ENCODE data around the gene FARP1. TPM values are rescaled to one million over a fixed set of nuclear protein-coding genes. Genes with fewer than 3 reads are reported as not detected.

Gene FARP1
- total RNA-seq, 1 donor: 0.42 TPM

- Histone ChIP-seq H3K4me1 (ENCODE audit: insufficient read depth, low read length) (no peaks in the 10 kb centered on the region), H3K9me3 (ENCODE audit: low read depth, low read length) (no peaks in the 10 kb centered on the region), H3K4me3 (ENCODE audit: low read length) (no peak overlapping the region), H3K27me3 (ENCODE audit: insufficient read depth, low read length) (no peaks in the 10 kb centered on the region)
Observed at GRCh38 chr13:98295371-98295770, 152.5 kb downstream of the FARP1 start.

GRCh38 chr13:98297051-98297450 lies 154.2 kb downstream of the FARP1 start:
- Histone ChIP-seq H3K9me3 (ENCODE audit: low read depth, low read length) (no peaks in the 10 kb centered on the region), H3K4me3 (ENCODE audit: low read length) (no peak overlapping the region), H3K4me1 (ENCODE audit: insufficient read depth, low read length) (no peaks in the 10 kb centered on the region), H3K27me3 (ENCODE audit: insufficient read depth, low read length) (no peaks in the 10 kb centered on the region)

- Histone ChIP-seq H3K27me3 (ENCODE audit: insufficient read depth, low read length) (no peaks in the 10 kb centered on the region), H3K4me3 (ENCODE audit: low read length) (no peak overlapping the region), H3K4me1 (ENCODE audit: insufficient read depth, low read length) (no peaks in the 10 kb centered on the region), H3K9me3 (ENCODE audit: low read depth, low read length) (no peaks in the 10 kb centered on the region)
Observed at GRCh38 chr13:98297745-98298144, 154.9 kb downstream of the FARP1 start.

- Histone ChIP-seq H3K4me1 (ENCODE audit: insufficient read depth, low read length) (no peaks in the 10 kb centered on the region), H3K9me3 (ENCODE audit: low read depth, low read length) (no peaks in the 10 kb centered on the region), H3K27me3 (ENCODE audit: insufficient read depth, low read length) (no peaks in the 10 kb centered on the region), H3K4me3 (ENCODE audit: low read length) (no peak overlapping the region)
Observed at GRCh38 chr13:98298599-98298998, 155.7 kb downstream of the FARP1 start.

GRCh38 chr13:98299235-98299965 lies 156.5 kb downstream of the FARP1 start:
- H3K4me1 ChIP-seq (ENCODE audit: insufficient read depth, low read length): no peaks in the 10 kb centered on the region
- no peaks in the 10 kb centered on the region for H3K27me3 ChIP-seq (ENCODE audit: insufficient read depth, low read length)
- H3K4me3 ChIP-seq (ENCODE audit: low read length): no peak overlapping the region
- no peaks in the 10 kb centered on the region for H3K9me3 ChIP-seq (ENCODE audit: low read depth, low read length)

GRCh38 chr13:98299966-98300350 lies 157.1 kb downstream of the FARP1 start:
- Histone ChIP-seq H3K4me1 (ENCODE audit: insufficient read depth, low read length) (no peaks in the 10 kb centered on the region), H3K4me3 (ENCODE audit: low read length) (no peak overlapping the region), H3K9me3 (ENCODE audit: low read depth, low read length) (no peaks in the 10 kb centered on the region), H3K27me3 (ENCODE audit: insufficient read depth, low read length) (no peaks in the 10 kb centered on the region)

GRCh38 chr13:98300956-98301641 lies 158.2 kb downstream of the FARP1 start:
- Histone ChIP-seq H3K4me1 (ENCODE audit: insufficient read depth, low read length) (no peaks in the 10 kb centered on the region), H3K4me3 (ENCODE audit: low read length) (no peak overlapping the region), H3K9me3 (ENCODE audit: low read depth, low read length) (no peaks in the 10 kb centered on the region)

GRCh38 chr13:98301721-98302120 lies 158.8 kb downstream of the FARP1 start:
- Histone ChIP-seq H3K4me1 (ENCODE audit: insufficient read depth, low read length) (no peaks in the 10 kb centered on the region), H3K9me3 (ENCODE audit: low read depth, low read length) (no peaks in the 10 kb centered on the region), H3K4me3 (ENCODE audit: low read length) (no peak overlapping the region), H3K27me3 (ENCODE audit: insufficient read depth, low read length) (no peaks in the 10 kb centered on the region)

More at GRCh38 chr13:98300956-98301641, 158.2 kb downstream of the FARP1 start:
- H3K27me3 ChIP-seq (ENCODE audit: insufficient read depth, low read length): no peaks in the 10 kb centered on the region

GRCh38 chr13:98303858-98304257 lies 161.0 kb downstream of the FARP1 start:
- Histone ChIP-seq H3K4me1 (ENCODE audit: insufficient read depth, low read length) (no peaks in the 10 kb centered on the region), H3K9me3 (ENCODE audit: low read depth, low read length) (no peaks in the 10 kb centered on the region), H3K4me3 (ENCODE audit: low read length) (no peak overlapping the region), H3K27me3 (ENCODE audit: insufficient read depth, low read length) (no peaks in the 10 kb centered on the region)

GRCh38 chr13:98305670-98306069 lies 162.8 kb downstream of the FARP1 start:
- no peaks in the 10 kb centered on the region for H3K4me1 ChIP-seq (ENCODE audit: insufficient read depth, low read length)
- H3K4me3 ChIP-seq (ENCODE audit: low read length): no peak overlapping the region
- H3K27me3 ChIP-seq (ENCODE audit: insufficient read depth, low read length): no peaks in the 10 kb centered on the region
- H3K9me3 ChIP-seq (ENCODE audit: low read depth, low read length): no peaks in the 10 kb centered on the region

GRCh38 chr13:98307463-98308085 lies 164.7 kb downstream of the FARP1 start:
- no peaks in the 10 kb centered on the region for H3K4me1 ChIP-seq (ENCODE audit: insufficient read depth, low read length)

GRCh38 chr13:98308086-98308911 lies 165.4 kb downstream of the FARP1 start:
- no peak overlapping the region for H3K4me3 ChIP-seq (ENCODE audit: low read length)
- H3K9me3 ChIP-seq (ENCODE audit: low read depth, low read length): no peaks in the 10 kb centered on the region
- H3K4me1 ChIP-seq (ENCODE audit: insufficient read depth, low read length): no peaks in the 10 kb centered on the region
- no peaks in the 10 kb centered on the region for H3K27me3 ChIP-seq (ENCODE audit: insufficient read depth, low read length)

More at GRCh38 chr13:98307463-98308085, 164.7 kb downstream of the FARP1 start:
- Histone ChIP-seq H3K4me3 (ENCODE audit: low read length) (no peak overlapping the region), H3K9me3 (ENCODE audit: low read depth, low read length) (no peaks in the 10 kb centered on the region), H3K27me3 (ENCODE audit: insufficient read depth, low read length) (no peaks in the 10 kb centered on the region)

GRCh38 chr13:98309569-98310335 lies 166.9 kb downstream of the FARP1 start:
- H3K27me3 ChIP-seq (ENCODE audit: insufficient read depth, low read length): no peaks in the 10 kb centered on the region
- no peaks in the 10 kb centered on the region for H3K4me1 ChIP-seq (ENCODE audit: insufficient read depth, low read length)
- no peaks in the 10 kb centered on the region for H3K9me3 ChIP-seq (ENCODE audit: low read depth, low read length)
- H3K4me3 ChIP-seq (ENCODE audit: low read length): no peak overlapping the region

GRCh38 chr13:98310485-98311199 lies 167.7 kb downstream of the FARP1 start:
- H3K27me3 ChIP-seq (ENCODE audit: insufficient read depth, low read length): no peaks in the 10 kb centered on the region
- H3K4me3 ChIP-seq (ENCODE audit: low read length): no peak overlapping the region
- H3K4me1 ChIP-seq (ENCODE audit: insufficient read depth, low read length): no peaks in the 10 kb centered on the region
- H3K9me3 ChIP-seq (ENCODE audit: low read depth, low read length): no peaks in the 10 kb centered on the region

Data from mononuclear cell (primary cell).